DND-41 (cell line): ENCODE results near the gene SPATA6.

Experiments used
- EZH2 ChIP-seq: IDR thresholded peaks from 3 replicates; pipeline ENCODE4 v1.6.1; 2012; ENCODE audit warnings: borderline replicate concordance, low read depth, mild to moderate bottlenecking, moderate library complexity, low read length, inconsistent platforms; ENCODE audit not compliant: severe bottlenecking
- TF ChIP-seq, protein P1 (sequence below): IDR thresholded peaks from 2 replicates; pipeline ENCODE4 v1.5.1; 2012; ENCODE audit warnings: borderline replicate concordance, low read length, moderate library complexity, mild to moderate bottlenecking; ENCODE audit not compliant: poor library complexity, severe bottlenecking; ENCODE audit errors: extremely low read depth

DNA sequence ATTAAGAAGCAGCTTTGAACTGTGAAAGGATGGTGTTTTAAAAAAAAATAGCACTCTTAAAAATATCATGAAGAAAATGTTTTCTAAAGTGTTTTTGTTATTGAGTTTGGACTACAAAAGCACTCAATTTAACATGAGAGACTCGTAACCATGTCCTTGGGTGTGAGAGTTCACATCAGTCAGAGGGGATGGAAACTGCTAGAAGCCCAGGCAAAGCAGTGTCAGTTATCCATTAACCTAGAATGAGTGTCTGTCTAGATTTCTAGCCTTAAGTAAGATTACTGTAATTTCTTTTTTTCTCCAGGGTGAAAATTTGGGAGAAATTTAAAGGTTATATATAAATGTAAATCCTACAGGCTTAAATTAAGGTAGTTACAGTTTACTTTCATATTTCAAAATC lies 217.8 kb downstream of the SPATA6 start:
- TF ChIP-seq, protein P1, sequence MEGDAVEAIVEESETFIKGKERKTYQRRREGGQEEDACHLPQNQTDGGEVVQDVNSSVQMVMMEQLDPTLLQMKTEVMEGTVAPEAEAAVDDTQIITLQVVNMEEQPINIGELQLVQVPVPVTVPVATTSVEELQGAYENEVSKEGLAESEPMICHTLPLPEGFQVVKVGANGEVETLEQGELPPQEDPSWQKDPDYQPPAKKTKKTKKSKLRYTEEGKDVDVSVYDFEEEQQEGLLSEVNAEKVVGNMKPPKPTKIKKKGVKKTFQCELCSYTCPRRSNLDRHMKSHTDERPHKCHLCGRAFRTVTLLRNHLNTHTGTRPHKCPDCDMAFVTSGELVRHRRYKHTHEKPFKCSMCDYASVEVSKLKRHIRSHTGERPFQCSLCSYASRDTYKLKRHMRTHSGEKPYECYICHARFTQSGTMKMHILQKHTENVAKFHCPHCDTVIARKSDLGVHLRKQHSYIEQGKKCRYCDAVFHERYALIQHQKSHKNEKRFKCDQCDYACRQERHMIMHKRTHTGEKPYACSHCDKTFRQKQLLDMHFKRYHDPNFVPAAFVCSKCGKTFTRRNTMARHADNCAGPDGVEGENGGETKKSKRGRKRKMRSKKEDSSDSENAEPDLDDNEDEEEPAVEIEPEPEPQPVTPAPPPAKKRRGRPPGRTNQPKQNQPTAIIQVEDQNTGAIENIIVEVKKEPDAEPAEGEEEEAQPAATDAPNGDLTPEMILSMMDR: no peak
- TF ChIP-seq EZH2: no peak
